ENCODE data around the gene DYNC2H1.
"Not testable (repeated sequence)": the region's sequence is repeated elsewhere in the genome, so short reads cannot be mapped to it uniquely, and the experiment has no call there.

The DYNC2H1 gene

GRCh38 chr11:103368145-103368544 is 258.9 kb downstream of the DYNC2H1 start:
- no peak for DNase-seq (ENCODE audit: low read depth)
- TF ChIP-seq CTCF (IDR thresholded peaks at IDR 0.05; ENCODE audit: control insufficient read depth, extremely low read depth, insufficient read depth) = no peak
- no peak overlapping the region for H3K4me3 ChIP-seq (ENCODE audit: low read depth, low read length)

GRCh38 chr11:103370076-103370475 is 260.9 kb downstream of the DYNC2H1 start:
- TF ChIP-seq CTCF (IDR thresholded peaks at IDR 0.05; ENCODE audit: control insufficient read depth, extremely low read depth, insufficient read depth) = no peak
- DNase-seq (ENCODE audit: low read depth) = no peak

GRCh38 chr11:103372906-103373305 is 263.7 kb downstream of the DYNC2H1 start:
- DNase-seq (ENCODE audit: low read depth) = no peak
- no peak for TF ChIP-seq CTCF (IDR thresholded peaks at IDR 0.05; ENCODE audit: control insufficient read depth, extremely low read depth, insufficient read depth)
- H3K4me3 ChIP-seq (ENCODE audit: low read depth, low read length) = no peak overlapping the region

More at GRCh38 chr11:103370076-103370475, 260.9 kb downstream of the DYNC2H1 start:
- no peak overlapping the region for H3K4me3 ChIP-seq (ENCODE audit: low read depth, low read length)

GRCh38 chr11:103374227-103374626 is 265.0 kb downstream of the DYNC2H1 start:
- not testable (repeated sequence) for H3K4me3 ChIP-seq (ENCODE audit: low read depth, low read length); DNase-seq (ENCODE audit: low read depth)

GRCh38 chr11:103378931-103379330 is 269.7 kb downstream of the DYNC2H1 start:
- TF ChIP-seq CTCF (IDR thresholded peaks at IDR 0.05; ENCODE audit: control insufficient read depth, extremely low read depth, insufficient read depth) = no peak
- no peak overlapping the region for H3K4me3 ChIP-seq (ENCODE audit: low read depth, low read length)
- DNase-seq (ENCODE audit: low read depth) = no peak

- no peak for DNase-seq (ENCODE audit: low read depth)
- TF ChIP-seq CTCF (IDR thresholded peaks at IDR 0.05; ENCODE audit: control insufficient read depth, extremely low read depth, insufficient read depth) = no peak
- H3K4me3 ChIP-seq (ENCODE audit: low read depth, low read length) = no peak overlapping the region
Observed at GRCh38 chr11:103380031-103380430, 270.8 kb downstream of the DYNC2H1 start.

- TF ChIP-seq CTCF (IDR thresholded peaks at IDR 0.05; ENCODE audit: control insufficient read depth, extremely low read depth, insufficient read depth) = no peak
- DNase-seq (ENCODE audit: low read depth) = no peak
- no peak overlapping the region for H3K4me3 ChIP-seq (ENCODE audit: low read depth, low read length)
Observed at GRCh38 chr11:103384652-103385051, 275.4 kb downstream of the DYNC2H1 start.

All from LNCaP clone FGC (cell line).